ENCODE measurements around the gene SH3BGRL2. TPM values are rescaled to one million over a fixed set of nuclear protein-coding genes. Genes with fewer than 3 reads are reported as not detected.

SH3BGRL2 gene
- total RNA-seq, 1 experiment from 2014 or later, result 11.8 TPM

DNA sequence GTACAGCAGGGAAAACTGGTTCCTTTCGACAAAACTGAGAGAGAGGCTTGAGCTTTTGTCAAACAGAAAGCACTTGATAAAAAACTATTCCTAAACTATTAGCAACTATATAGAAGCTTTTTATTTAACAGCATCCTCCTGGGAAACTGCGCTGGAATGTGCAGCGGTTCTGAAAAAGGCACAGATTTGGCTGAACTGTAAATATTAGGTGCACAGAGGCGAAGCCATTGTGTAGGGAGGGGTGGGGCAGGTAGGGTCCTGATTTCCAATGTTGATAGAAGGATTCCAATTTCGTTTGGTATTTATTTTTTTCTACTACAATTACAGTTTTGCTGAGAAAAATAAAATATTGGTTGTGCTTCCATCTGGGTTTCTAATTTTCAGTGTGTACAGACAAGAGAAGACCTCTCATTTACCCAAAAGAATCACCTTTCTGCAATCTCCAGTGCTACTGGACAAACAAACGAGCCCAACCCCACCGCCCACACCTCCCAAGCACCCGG, 698 bp upstream of the SH3BGRL2 start:
- Histone ChIP-seq H3K14ac (ENCODE audit: insufficient read depth, low read length) (no peak overlapping the region; the same call in 1 of the 2 replicates), H2AK5ac (ENCODE audit: insufficient read length, low read length) (no peak overlapping the region), H2BK12ac (ENCODE audit: insufficient read length, low read depth, low read length) (no peak overlapping the region), H2BK15ac (ENCODE audit: low read depth, low read length) (no peak overlapping the region), H3K4me2 (ENCODE audit: insufficient read depth, insufficient read length, low read length) (peak overlapping the region; percentile 87), H2BK20ac (ENCODE audit: low read depth, low read length, poor library complexity, severe bottlenecking) (no peak overlapping the region), H3K23me2 (ENCODE audit: insufficient read length, low read depth, low read length, poor library complexity, severe bottlenecking) (peaks cover 5% of the 10 kb centered on the region), H4K5ac (ENCODE audit: insufficient read length, low read depth, low read length) (no peak overlapping the region), H3K9me3 (ENCODE audit: control insufficient read depth, low read depth, low read length) (no peaks in the 10 kb centered on the region), H4K8ac (replicated peaks; ENCODE audit: insufficient read length, low read depth, low read length) (no peak overlapping the region), H3K4ac (ENCODE audit: low read depth, low read length) (no peak overlapping the region), H4K91ac (ENCODE audit: insufficient read length, low read depth, low read length) (no peak overlapping the region), H3K56ac (ENCODE audit: insufficient read length, low read depth, low read length) (no peak overlapping the region), H2AFZ (ENCODE audit: low read length) (peak overlapping the region; percentile 80), H3K79me1 (ENCODE audit: insufficient read depth, low read depth, low read length, poor library complexity, severe bottlenecking) (no peaks in the 10 kb centered on the region), H3K79me2 (ENCODE audit: insufficient read depth, low read length) (no peaks in the 10 kb centered on the region), H3K23ac (ENCODE audit: insufficient read length, low read depth, low read length) (no peak overlapping the region), H3K18ac (ENCODE audit: insufficient read length, low read depth, low read length) (no peak overlapping the region), H2BK5ac (ENCODE audit: insufficient read length, low read length) (no peak overlapping the region), H3T11ph (ENCODE audit: low read length) (no peak overlapping the region), H2BK120ac (ENCODE audit: low read depth, low read length, poor library complexity, severe bottlenecking) (no peak overlapping the region), H3K27ac (ENCODE audit: insufficient read length, low read depth, low read length) (no peak overlapping the region), H3K4me1 (ENCODE audit: insufficient read depth, low read length) (peaks cover 2% of the 10 kb centered on the region; the same call in 1 of the 2 replicates), H4K20me1 (ENCODE audit: control insufficient read depth, insufficient read depth, insufficient read length) (no peaks in the 10 kb centered on the region), H3K9ac (ENCODE audit: extremely low read depth, insufficient read length, low read length) (peak overlapping the region; percentile 61), H3K27me3 (ENCODE audit: insufficient read depth, low read length) (no peaks in the 10 kb centered on the region; the same call in 1 of the 2 replicates)
- peak overlapping the region; percentile 84 to 96 for H3K4me3 Mint-ChIP-seq
- DNase-seq, result no peak
- H3K27me3 Mint-ChIP-seq (ENCODE audit: low read depth), result peaks cover 16% of the 10 kb centered on the region
- no peaks in the 10 kb centered on the region for H3K9me3 Mint-ChIP-seq
- H3K36me3 Mint-ChIP-seq (ENCODE audit: insufficient read depth in 1 of 3, low read depth in 3 of 3), result no peaks in the 10 kb centered on the region
- H3K4me1 Mint-ChIP-seq, result peaks cover 19 to 29% of the 10 kb centered on the region in 2 experiments
- no CpG with 5 or more reads among the region's 8 CpGs for WGBS (ENCODE audit: extremely low coverage, insufficient read length, low lambda C conversion rate)
- H3K27ac Mint-ChIP-seq, result peak overlapping the region in 1 of 3 experiments; percentile 79; a peak in 2 of 7 replicates
- TF ChIP-seq, protein P1, sequence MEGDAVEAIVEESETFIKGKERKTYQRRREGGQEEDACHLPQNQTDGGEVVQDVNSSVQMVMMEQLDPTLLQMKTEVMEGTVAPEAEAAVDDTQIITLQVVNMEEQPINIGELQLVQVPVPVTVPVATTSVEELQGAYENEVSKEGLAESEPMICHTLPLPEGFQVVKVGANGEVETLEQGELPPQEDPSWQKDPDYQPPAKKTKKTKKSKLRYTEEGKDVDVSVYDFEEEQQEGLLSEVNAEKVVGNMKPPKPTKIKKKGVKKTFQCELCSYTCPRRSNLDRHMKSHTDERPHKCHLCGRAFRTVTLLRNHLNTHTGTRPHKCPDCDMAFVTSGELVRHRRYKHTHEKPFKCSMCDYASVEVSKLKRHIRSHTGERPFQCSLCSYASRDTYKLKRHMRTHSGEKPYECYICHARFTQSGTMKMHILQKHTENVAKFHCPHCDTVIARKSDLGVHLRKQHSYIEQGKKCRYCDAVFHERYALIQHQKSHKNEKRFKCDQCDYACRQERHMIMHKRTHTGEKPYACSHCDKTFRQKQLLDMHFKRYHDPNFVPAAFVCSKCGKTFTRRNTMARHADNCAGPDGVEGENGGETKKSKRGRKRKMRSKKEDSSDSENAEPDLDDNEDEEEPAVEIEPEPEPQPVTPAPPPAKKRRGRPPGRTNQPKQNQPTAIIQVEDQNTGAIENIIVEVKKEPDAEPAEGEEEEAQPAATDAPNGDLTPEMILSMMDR (conservative IDR thresholded peaks at IDR 0.05), result no peak

Measured in H9 (cell line).